Prostate gland (tissue), 2 donors: Measurements from ENCODE around the gene DHRS4L2.
"Not testable (repeated sequence)": the region's sequence is repeated elsewhere in the genome, so short reads cannot be mapped to it uniquely, and the experiment has no call there.

Experiments
- CTCF ChIP-seq, 4 experiments: fragments of 200-600 bp in 2 of 4; fragments of 450-650 bp in 2 of 4; sonication (generic) in 2 of 4; IDR thresholded peaks; 1 replicate in 3 of 4; 2 replicates in 1 of 4; pipeline ENCODE4 v1.5.1; 2016 to 2019; ENCODE audit warnings: antibody characterized with exemption in 4 of 4, mild to moderate bottlenecking in 2 of 4, moderate library complexity in 2 of 4
- POLR2A ChIP-seq: fragments of 450-650 bp; IDR thresholded peaks from one replicate; pipeline ENCODE4 v1.6.1; 2016; ENCODE audit warnings: antibody characterized with exemption, mild to moderate bottlenecking
- POLR2AphosphoS5 ChIP-seq: sonication (generic); formaldehyde crosslinking; IDR thresholded peaks from one replicate; pipeline ENCODE4 v1.6.1; 2017; ENCODE audit warnings: antibody characterized with exemption

GRCh38 chr14:23960899-23961298 lies 27.8 kb upstream of the DHRS4L2 start:
- not testable (repeated sequence) for TF ChIP-seq CTCF (IDR thresholded peaks at IDR 0.05); POLR2A; POLR2AphosphoS5
